ENCODE results near the gene IGBP1. TPM values are rescaled to one million over a fixed set of nuclear protein-coding genes. Genes with fewer than 3 reads are reported as not detected.
"Not testable (repeated sequence)": the region's sequence is repeated elsewhere in the genome, so short reads cannot be mapped to it uniquely, and the experiment has no call there.

Gene IGBP1
- total RNA-seq, 1 donor from 2014 or later = 38.3 TPM

DNA sequence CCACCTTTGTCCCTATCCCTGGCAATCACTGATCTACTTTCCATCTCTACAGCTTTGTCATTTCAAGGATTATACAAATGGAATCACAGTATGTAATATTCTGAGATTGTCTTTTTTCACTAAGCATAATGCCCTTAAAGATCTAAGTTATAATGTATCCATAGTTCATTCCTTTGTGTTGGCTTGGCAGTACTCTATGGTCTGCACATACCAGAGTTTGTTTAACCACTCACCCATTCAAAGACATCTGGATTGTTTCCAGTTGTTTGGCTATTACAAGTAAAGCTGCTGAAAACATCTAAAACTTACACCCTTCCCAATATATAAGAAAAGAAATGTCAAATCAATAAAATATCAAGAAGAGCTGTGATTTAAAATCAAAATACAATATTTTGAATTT is 75.2 kb downstream of the IGBP1 start:
- Mint-ChIP-seq H3K4me1 (no peaks in the 10 kb centered on the region), H3K36me3 (ENCODE audit: low read depth) (no peaks in the 10 kb centered on the region), H3K9me3 (peaks cover 7% of the 10 kb centered on the region), H3K27me3 (ENCODE audit: low read depth) (peaks cover 9% of the 10 kb centered on the region), H3K4me3 (no peak overlapping the region), H3K27ac (ENCODE audit: unreplicated experiment) (no peak overlapping the region)
- TF ChIP-seq, protein P1, sequence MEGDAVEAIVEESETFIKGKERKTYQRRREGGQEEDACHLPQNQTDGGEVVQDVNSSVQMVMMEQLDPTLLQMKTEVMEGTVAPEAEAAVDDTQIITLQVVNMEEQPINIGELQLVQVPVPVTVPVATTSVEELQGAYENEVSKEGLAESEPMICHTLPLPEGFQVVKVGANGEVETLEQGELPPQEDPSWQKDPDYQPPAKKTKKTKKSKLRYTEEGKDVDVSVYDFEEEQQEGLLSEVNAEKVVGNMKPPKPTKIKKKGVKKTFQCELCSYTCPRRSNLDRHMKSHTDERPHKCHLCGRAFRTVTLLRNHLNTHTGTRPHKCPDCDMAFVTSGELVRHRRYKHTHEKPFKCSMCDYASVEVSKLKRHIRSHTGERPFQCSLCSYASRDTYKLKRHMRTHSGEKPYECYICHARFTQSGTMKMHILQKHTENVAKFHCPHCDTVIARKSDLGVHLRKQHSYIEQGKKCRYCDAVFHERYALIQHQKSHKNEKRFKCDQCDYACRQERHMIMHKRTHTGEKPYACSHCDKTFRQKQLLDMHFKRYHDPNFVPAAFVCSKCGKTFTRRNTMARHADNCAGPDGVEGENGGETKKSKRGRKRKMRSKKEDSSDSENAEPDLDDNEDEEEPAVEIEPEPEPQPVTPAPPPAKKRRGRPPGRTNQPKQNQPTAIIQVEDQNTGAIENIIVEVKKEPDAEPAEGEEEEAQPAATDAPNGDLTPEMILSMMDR (conservative IDR thresholded peaks at IDR 0.05) = no peak
- no peak for DNase-seq (ENCODE audit: low read depth, low spot score)

DNA sequence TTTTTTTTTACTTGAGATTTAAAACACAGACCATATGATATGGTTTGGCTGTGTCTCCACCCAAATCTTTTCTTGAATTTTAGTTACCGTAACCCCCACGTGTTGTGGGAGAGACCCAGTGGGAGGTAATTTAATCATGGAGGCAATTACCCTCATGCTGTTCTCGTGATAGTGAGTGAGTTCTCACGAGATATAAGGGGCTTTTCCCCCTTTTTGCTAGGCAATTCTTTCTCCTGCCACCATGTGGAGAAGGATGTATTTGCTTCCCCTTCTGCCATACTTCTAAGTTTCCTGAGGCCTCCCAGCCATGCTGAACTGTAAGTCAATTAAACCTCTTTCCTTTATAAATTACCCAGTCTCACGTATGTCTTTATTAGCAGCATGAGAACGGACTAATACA is 76.3 kb downstream of the IGBP1 start:
- H3K4me1 Mint-ChIP-seq, H3K4me3 Mint-ChIP-seq: not testable (repeated sequence)

More for the DNA sequence above, 76.3 kb downstream of the IGBP1 start:
- not testable (repeated sequence) for H3K9me3 Mint-ChIP-seq; H3K27me3 Mint-ChIP-seq (ENCODE audit: low read depth); DNase-seq (ENCODE audit: low read depth, low spot score); H3K36me3 Mint-ChIP-seq (ENCODE audit: low read depth); H3K27ac Mint-ChIP-seq (ENCODE audit: unreplicated experiment)

Other genes starting within 250 kb of the IGBP1 start
- gene AWAT2, start 83.5 kb upstream of the IGBP1 start, total RNA-seq = not detected in 2 replicates
- gene OTUD6A, start 71.0 kb upstream of the IGBP1 start, total RNA-seq = not detected in 2 replicates
- not detected in 2 replicates for gene DGAT2L6, start 44.0 kb downstream of the IGBP1 start, total RNA-seq
- not detected in 2 replicates for gene AWAT1, start 101.2 kb downstream of the IGBP1 start, total RNA-seq
- gene P2RY4, start 126.8 kb downstream of the IGBP1 start, total RNA-seq = 0.19 TPM in 1 of 2 replicates, not detected in the other
- gene ARR3, start 134.9 kb downstream of the IGBP1 start, total RNA-seq = not detected in 2 replicates
- gene RAB41, start 148.7 kb downstream of the IGBP1 start, total RNA-seq = not detected in 2 replicates
- 38.3 and 40.9 TPM in 2 replicates for gene PDZD11, start 156.5 kb downstream of the IGBP1 start, total RNA-seq
- 57.8 and 58.5 TPM in 2 replicates for gene KIF4A, start 156.7 kb downstream of the IGBP1 start, total RNA-seq

Data from neural crest cell (in vitro differentiated cells).